ENCODE measurements around the gene RPP21.

DNA sequence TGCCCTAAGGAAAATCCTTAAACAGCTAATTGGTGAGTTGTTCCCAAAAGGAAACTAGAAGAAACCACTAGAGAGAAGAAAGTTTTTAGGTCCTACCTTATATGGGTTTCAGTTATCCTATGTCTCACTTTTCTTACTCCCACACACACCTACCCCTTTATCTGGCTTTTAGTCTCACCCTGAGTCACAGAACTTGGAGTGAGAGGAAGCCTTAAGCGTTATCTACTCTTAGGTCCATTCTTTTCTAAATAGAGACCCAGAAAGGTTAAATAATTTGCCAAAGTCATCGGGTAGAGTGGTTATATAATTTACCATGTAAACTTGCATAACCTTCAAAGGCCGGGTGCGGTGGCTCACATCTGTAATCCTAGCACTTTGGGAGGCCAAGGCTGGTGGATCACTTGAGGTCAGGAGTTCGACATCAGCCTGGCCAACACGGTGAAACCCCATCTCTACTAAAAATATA lies 4.3 kb upstream of the RPP21 start:
- TF ChIP-seq, protein P1, sequence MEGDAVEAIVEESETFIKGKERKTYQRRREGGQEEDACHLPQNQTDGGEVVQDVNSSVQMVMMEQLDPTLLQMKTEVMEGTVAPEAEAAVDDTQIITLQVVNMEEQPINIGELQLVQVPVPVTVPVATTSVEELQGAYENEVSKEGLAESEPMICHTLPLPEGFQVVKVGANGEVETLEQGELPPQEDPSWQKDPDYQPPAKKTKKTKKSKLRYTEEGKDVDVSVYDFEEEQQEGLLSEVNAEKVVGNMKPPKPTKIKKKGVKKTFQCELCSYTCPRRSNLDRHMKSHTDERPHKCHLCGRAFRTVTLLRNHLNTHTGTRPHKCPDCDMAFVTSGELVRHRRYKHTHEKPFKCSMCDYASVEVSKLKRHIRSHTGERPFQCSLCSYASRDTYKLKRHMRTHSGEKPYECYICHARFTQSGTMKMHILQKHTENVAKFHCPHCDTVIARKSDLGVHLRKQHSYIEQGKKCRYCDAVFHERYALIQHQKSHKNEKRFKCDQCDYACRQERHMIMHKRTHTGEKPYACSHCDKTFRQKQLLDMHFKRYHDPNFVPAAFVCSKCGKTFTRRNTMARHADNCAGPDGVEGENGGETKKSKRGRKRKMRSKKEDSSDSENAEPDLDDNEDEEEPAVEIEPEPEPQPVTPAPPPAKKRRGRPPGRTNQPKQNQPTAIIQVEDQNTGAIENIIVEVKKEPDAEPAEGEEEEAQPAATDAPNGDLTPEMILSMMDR (conservative IDR thresholded peaks at IDR 0.05; ENCODE audit: low read depth, low read length): no peak
- TF ChIP-seq EZH2 (IDR thresholded peaks at IDR 0.05; ENCODE audit: borderline replicate concordance, low read depth, low read length, poor library complexity, severe bottlenecking): no peak

Data from A673 (cell line).